HepG2 (cell line): ENCODE measurements around the gene CCDC170. TPM values are rescaled to one million over a fixed set of nuclear protein-coding genes. Genes with fewer than 3 reads are reported as not detected.
A peak's percentile ranks its signal among the peaks of the same experiment; 100 is the strongest.

ENCODE experiments used
- ARHGAP35 ChIP-seq: sonication (generic); formaldehyde crosslinking; IDR thresholded peaks from 2 replicates; pipeline ENCODE4 v1.9.0; 2022; ENCODE audit warnings: mild to moderate bottlenecking, inconsistent platforms, moderate library complexity, missing genetic modification reagents, borderline replicate concordance
- ARNT2 ChIP-seq: sonication (generic); formaldehyde crosslinking; IDR thresholded peaks from 2 replicates; pipeline ENCODE4 v1.8.0; 2022; ENCODE audit warnings: mild to moderate bottlenecking, low read depth, missing genetic modification reagents, moderate library complexity
- CEBPZ ChIP-seq: IDR thresholded peaks from 2 replicates; pipeline ENCODE4 v1.6.1; 2012; ENCODE audit warnings: low read length, improper control_type of control experiment
- CREM ChIP-seq, 2 experiments: sonication (generic) in 1 of 2; formaldehyde crosslinking in 1 of 2; IDR thresholded peaks; 2 replicates each; pipeline versions ENCODE4 v1.4.0 to v1.6.1; 2016 to 2020; ENCODE audit warnings: antibody characterized with exemption in 1 of 2, mild to moderate bottlenecking in 1 of 2, missing genetic modification reagents in 1 of 2
- DRAP1 ChIP-seq: IDR thresholded peaks from 2 replicates; pipeline ENCODE4 v1.6.1; 2016; ENCODE audit warnings: missing genetic modification reagents, missing compliant biosample characterization
- HMG20B ChIP-seq: conservative IDR thresholded peaks from 2 replicates; pipeline ENCODE4 v1.6.1; 2016; ENCODE audit warnings: missing genetic modification reagents, missing compliant biosample characterization
- JARID2 ChIP-seq: sonication (generic); formaldehyde crosslinking; IDR thresholded peaks from 2 replicates; pipeline ENCODE4 v1.8.1; 2023; ENCODE audit warnings: missing genetic modification reagents, inconsistent platforms; ENCODE audit not compliant: insufficient replicate concordance
- NFKBIZ ChIP-seq: IDR thresholded peaks from 2 replicates; pipeline ENCODE4 v1.6.1; 2018; ENCODE audit warnings: missing genetic modification reagents, missing compliant biosample characterization
- REPIN1 ChIP-seq: sonication (generic); formaldehyde crosslinking; IDR thresholded peaks from 2 replicates; pipeline ENCODE4 v1.8.0; 2022; ENCODE audit warnings: missing genetic modification reagents, low read depth, mild to moderate bottlenecking, borderline replicate concordance
- SALL2 ChIP-seq: sonication (generic); formaldehyde crosslinking; IDR thresholded peaks from 2 replicates; pipeline ENCODE4 v1.8.1; 2023; ENCODE audit warnings: mild to moderate bottlenecking, missing genetic modification reagents, inconsistent platforms
- SSRP1 ChIP-seq: IDR thresholded peaks from 2 replicates; pipeline ENCODE4 v1.6.1; 2016; ENCODE audit warnings: control low read depth
- ZNF607 ChIP-seq: sonication (generic); formaldehyde crosslinking; IDR thresholded peaks from 2 replicates; pipeline ENCODE4 v1.5.1; 2020; ENCODE audit warnings: missing genetic modification reagents, mild to moderate bottlenecking, borderline replicate concordance
- ZNF710 ChIP-seq: sonication (generic); formaldehyde crosslinking; IDR thresholded peaks from 2 replicates; pipeline ENCODE4 v1.5.0; 2020; ENCODE audit warnings: mild to moderate bottlenecking, missing genetic modification reagents, borderline replicate concordance
- polyA plus RNA-seq, 8 experiments: library from polyadenylated mRNA; depleted of rRNA in 3 of 8; stranded (reverse) in 7 of 8; unstranded in 1 of 8; fragments of >200 nt; fragmentation: Illumina TruSeq in 4 of 8; extraction: Trizol in 4 of 8; gene quantifications; 2 replicates each; pipeline versions ENCODE4 v1.2.1 to v1.2.3, GENCODE V29; 2011 to 2016; ENCODE audit warnings: low read depth in 4 of 8, missing spikeins in 1 of 8, mixed read lengths in 1 of 8; ENCODE audit not compliant: insufficient read depth in 1 of 8
- total RNA-seq, 5 experiments: library from RNA; depleted of rRNA; stranded (reverse); fragments of >200 nt; fragmentation: Illumina TruSeq; extraction: Trizol; gene quantifications; 2 replicates each; pipeline ENCODE4 v1.2.3, GENCODE V29; 2016; ENCODE audit warnings: low read depth in 1 of 5
- TF ChIP-seq, protein P1 (sequence below): sonication (generic); formaldehyde crosslinking; IDR thresholded peaks from 2 replicates; pipeline ENCODE4 v1.4.0; 2020; ENCODE audit warnings: missing genetic modification reagents, borderline replicate concordance
- TF ChIP-seq, protein P2 (sequence below): sonication (generic); formaldehyde crosslinking; IDR thresholded peaks from 2 replicates; pipeline ENCODE4 v1.8.0; 2022; ENCODE audit warnings: missing genetic modification reagents, mild to moderate bottlenecking, inconsistent platforms, borderline replicate concordance
- TF ChIP-seq, protein P3 (sequence below): IDR thresholded peaks from 2 replicates; pipeline ENCODE4 v1.6.1; 2016; ENCODE audit warnings: missing biosample characterization, missing genetic modification reagents, low read depth
- TF ChIP-seq, protein P4 (sequence below): sonication (generic); formaldehyde crosslinking; IDR thresholded peaks from 2 replicates; pipeline ENCODE4 v1.5.0; 2020; ENCODE audit warnings: missing genetic modification reagents

CCDC170 gene
- total and polyA plus RNA-seq, 2 of the 13 experiments (the other 11 are each of a cell fraction or from before 2014, with no cell fraction given): 0.90 to 5.1 TPM

DNA sequence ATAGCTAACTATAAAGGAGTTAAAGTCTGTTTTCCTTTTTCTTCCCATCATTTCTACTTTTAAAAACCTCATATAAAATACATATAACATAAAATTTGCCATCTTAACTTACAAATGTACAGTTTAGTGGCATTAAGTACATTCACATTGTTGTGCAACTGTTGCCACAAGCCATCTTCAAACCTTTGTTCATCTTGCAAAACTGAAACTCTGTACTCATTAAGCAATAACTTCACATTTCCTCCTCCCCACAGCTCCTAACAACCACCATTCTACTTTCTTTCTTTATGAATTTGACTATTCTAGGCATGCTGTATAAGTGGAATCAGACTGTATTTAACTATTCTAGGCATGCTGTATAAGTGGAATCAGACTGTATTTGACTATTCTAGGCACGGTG is 4.5 kb downstream of the CCDC170 start (continued):
- TF ChIP-seq, protein P1, sequence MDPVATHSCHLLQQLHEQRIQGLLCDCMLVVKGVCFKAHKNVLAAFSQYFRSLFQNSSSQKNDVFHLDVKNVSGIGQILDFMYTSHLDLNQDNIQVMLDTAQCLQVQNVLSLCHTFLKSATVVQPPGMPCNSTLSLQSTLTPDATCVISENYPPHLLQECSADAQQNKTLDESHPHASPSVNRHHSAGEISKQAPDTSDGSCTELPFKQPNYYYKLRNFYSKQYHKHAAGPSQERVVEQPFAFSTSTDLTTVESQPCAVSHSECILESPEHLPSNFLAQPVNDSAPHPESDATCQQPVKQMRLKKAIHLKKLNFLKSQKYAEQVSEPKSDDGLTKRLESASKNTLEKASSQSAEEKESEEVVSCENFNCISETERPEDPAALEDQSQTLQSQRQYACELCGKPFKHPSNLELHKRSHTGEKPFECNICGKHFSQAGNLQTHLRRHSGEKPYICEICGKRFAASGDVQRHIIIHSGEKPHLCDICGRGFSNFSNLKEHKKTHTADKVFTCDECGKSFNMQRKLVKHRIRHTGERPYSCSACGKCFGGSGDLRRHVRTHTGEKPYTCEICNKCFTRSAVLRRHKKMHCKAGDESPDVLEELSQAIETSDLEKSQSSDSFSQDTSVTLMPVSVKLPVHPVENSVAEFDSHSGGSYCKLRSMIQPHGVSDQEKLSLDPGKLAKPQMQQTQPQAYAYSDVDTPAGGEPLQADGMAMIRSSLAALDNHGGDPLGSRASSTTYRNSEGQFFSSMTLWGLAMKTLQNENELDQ (CRISPR knock-in tag): no peak
- TF ChIP-seq SSRP1 (CRISPR knock-in tag) (no peak), ZNF607 (CRISPR knock-in tag) (no peak), SALL2 (CRISPR knock-in tag) (no peak), NFKBIZ (CRISPR knock-in tag) (no peak), REPIN1 (CRISPR knock-in tag) (0 out of 2 replicates have a peak, but pooled peaks have one; percentile 18), CEBPZ (no peak), ZNF710 (CRISPR knock-in tag) (0 out of 2 replicates have a peak, but pooled peaks have one; percentile 31), HMG20B (CRISPR knock-in tag) (no peak), CREM (IDR thresholded peaks at IDR 0.05) (peak; percentile 61; the same call in 1 of the 2 replicates), CREM (CRISPR knock-in tag; IDR thresholded peaks at IDR 0.05) (no peak), ARNT2 (CRISPR knock-in tag) (no peak), ARHGAP35 (CRISPR knock-in tag) (no peak), DRAP1 (no peak), JARID2 (CRISPR knock-in tag) (no peak)
- TF ChIP-seq, protein P2, sequence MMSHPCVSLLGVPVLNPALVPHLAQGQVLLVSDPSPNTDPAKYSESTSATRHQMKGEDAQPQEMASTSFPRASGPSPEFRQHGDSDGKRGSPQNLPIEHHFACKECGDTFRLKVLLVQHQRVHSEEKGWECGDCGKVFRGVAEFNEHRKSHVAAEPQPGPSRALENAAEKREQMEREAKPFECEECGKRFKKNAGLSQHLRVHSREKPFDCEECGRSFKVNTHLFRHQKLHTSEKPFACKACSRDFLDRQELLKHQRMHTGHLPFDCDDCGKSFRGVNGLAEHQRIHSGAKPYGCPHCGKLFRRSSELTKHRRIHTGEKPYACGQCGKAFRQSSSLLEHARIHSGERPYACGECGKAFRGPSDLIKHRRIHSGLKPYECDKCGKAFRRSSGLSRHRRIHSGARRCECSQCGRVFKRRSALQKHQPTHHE (CRISPR knock-in tag): no peak
- TF ChIP-seq, protein P3, sequence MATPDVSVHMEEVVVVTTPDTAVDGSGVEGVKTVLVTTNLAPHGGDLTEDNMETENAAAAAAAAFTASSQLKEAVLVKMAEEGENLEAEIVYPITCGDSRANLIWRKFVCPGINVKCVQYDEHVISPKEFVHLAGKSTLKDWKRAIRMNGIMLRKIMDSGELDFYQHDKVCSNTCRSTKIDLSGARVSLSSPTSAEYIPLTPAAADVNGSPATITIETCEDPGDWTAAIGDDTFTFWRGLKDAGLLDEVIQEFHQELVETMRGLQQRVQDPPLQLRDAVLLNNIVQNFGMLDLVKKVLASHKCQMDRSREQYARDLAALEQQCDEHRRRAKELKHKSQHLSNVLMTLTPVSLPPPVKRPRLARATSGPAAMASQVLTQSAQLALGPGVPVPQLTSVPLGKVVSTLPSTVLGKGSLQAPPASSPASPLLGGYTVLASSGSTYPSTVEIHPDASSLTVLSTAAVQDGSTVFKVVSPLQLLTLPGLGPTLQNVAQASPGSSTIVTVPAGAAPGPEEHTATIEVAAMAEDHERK (CRISPR knock-in tag): no peak
- TF ChIP-seq, protein P4, sequence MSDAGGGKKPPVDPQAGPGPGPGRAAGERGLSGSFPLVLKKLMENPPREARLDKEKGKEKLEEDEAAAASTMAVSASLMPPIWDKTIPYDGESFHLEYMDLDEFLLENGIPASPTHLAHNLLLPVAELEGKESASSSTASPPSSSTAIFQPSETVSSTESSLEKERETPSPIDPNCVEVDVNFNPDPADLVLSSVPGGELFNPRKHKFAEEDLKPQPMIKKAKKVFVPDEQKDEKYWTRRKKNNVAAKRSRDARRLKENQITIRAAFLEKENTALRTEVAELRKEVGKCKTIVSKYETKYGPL: no peak
